ENCODE data around the gene RTN4RL1.

The RTN4RL1 gene

DNA sequence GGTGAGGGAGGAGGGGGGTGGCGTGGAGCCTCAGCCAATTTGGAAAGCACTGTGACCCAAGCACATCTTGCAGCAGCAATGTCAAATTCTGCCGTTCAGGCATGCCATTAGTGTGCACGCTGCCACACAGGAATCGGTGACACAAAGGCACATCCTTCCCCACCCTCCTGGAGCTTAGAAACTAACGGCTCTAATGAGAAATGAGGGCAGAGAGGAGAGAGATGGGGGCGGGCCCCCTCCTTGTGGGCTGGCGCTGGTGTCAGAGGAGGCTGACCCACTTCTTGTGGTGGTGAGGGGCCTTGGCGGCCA is 94.8 kb downstream of the RTN4RL1 start:
- Histone ChIP-seq H3K4me2 (ENCODE audit: low read length) (no peak overlapping the region), H3K27me3 (ENCODE audit: control insufficient read depth, low read length) (no peaks in the 10 kb centered on the region)

GRCh38 chr17:1928976-1929375 is 96.2 kb downstream of the RTN4RL1 start:
- no peak overlapping the region for H3K4me2 ChIP-seq (ENCODE audit: low read length)

More for the DNA sequence above, 94.8 kb downstream of the RTN4RL1 start:
- Histone ChIP-seq H3F3A (ENCODE audit: control insufficient read depth, insufficient read depth) (no peaks in the 10 kb centered on the region), H3K36me3 (ENCODE audit: control insufficient read depth, low read length) (no peaks in the 10 kb centered on the region), H3K9me3 (ENCODE audit: control insufficient read depth, insufficient read depth, low read length) (no peaks in the 10 kb centered on the region), H3K79me2 (ENCODE audit: control insufficient read depth, low read length) (no peaks in the 10 kb centered on the region), H4K20me1 (ENCODE audit: control insufficient read depth, insufficient read depth, low read depth, low read length) (no peaks in the 10 kb centered on the region), H3K4me1 (ENCODE audit: control insufficient read depth, low read length) (no peaks in the 10 kb centered on the region), H3K9me2 (replicated peaks; ENCODE audit: control insufficient read depth, low read length) (no peaks in the 10 kb centered on the region), H3K27ac (ENCODE audit: low read depth, low read length) (no peak overlapping the region), H3K4me3 (ENCODE audit: low read length) (no peak overlapping the region)
- TF ChIP-seq EZH2phosphoT487 (IDR thresholded peaks at IDR 0.05; ENCODE audit: borderline replicate concordance, low read length) (no peak), CTCF (IDR thresholded peaks at IDR 0.05; ENCODE audit: low read depth, low read length, poor library complexity, severe bottlenecking) (no peak)

GRCh38 chr17:1920948-1921351 is 104.2 kb downstream of the RTN4RL1 start:
- H3K4me2 ChIP-seq (ENCODE audit: low read length): no peak overlapping the region
- no peaks in the 10 kb centered on the region for H3K27me3 ChIP-seq (ENCODE audit: control insufficient read depth, low read length)
- peaks cover 4% of the 10 kb centered on the region for H3K4me1 ChIP-seq (ENCODE audit: control insufficient read depth, low read length)
- no peak overlapping the region for H3K27ac ChIP-seq (ENCODE audit: low read depth, low read length)
- H3K79me2 ChIP-seq (ENCODE audit: control insufficient read depth, low read length): no peaks in the 10 kb centered on the region
- no peaks in the 10 kb centered on the region for H4K20me1 ChIP-seq (ENCODE audit: control insufficient read depth, insufficient read depth, low read depth, low read length)
- no peaks in the 10 kb centered on the region for H3K9me3 ChIP-seq (ENCODE audit: control insufficient read depth, insufficient read depth, low read length)
- H3K4me3 ChIP-seq (ENCODE audit: low read length): no peak overlapping the region
- no peaks in the 10 kb centered on the region for H3K36me3 ChIP-seq (ENCODE audit: control insufficient read depth, low read length)
- H3F3A ChIP-seq (ENCODE audit: control insufficient read depth, insufficient read depth): no peaks in the 10 kb centered on the region
- TF ChIP-seq EZH2phosphoT487 (IDR thresholded peaks at IDR 0.05; ENCODE audit: borderline replicate concordance, low read length) (no peak), CTCF (IDR thresholded peaks at IDR 0.05; ENCODE audit: low read depth, low read length, poor library complexity, severe bottlenecking) (no peak)
- no peaks in the 10 kb centered on the region for H3K9me2 ChIP-seq (replicated peaks; ENCODE audit: control insufficient read depth, low read length)

More at GRCh38 chr17:1928976-1929375, 96.2 kb downstream of the RTN4RL1 start:
- Histone ChIP-seq H4K20me1 (ENCODE audit: control insufficient read depth, insufficient read depth, low read depth, low read length) (no peaks in the 10 kb centered on the region), H3K4me1 (ENCODE audit: control insufficient read depth, low read length) (no peaks in the 10 kb centered on the region), H3K9me2 (replicated peaks; ENCODE audit: control insufficient read depth, low read length) (no peaks in the 10 kb centered on the region), H3K27ac (ENCODE audit: low read depth, low read length) (no peak overlapping the region), H3F3A (ENCODE audit: control insufficient read depth, insufficient read depth) (no peaks in the 10 kb centered on the region), H3K4me3 (ENCODE audit: low read length) (no peak overlapping the region), H3K9me3 (ENCODE audit: control insufficient read depth, insufficient read depth, low read length) (no peaks in the 10 kb centered on the region), H3K79me2 (ENCODE audit: control insufficient read depth, low read length) (no peaks in the 10 kb centered on the region), H3K27me3 (ENCODE audit: control insufficient read depth, low read length) (no peaks in the 10 kb centered on the region), H3K36me3 (ENCODE audit: control insufficient read depth, low read length) (no peaks in the 10 kb centered on the region)
- no peak for TF ChIP-seq EZH2phosphoT487 (IDR thresholded peaks at IDR 0.05; ENCODE audit: borderline replicate concordance, low read length)

GRCh38 chr17:1919201-1919600 is 105.9 kb downstream of the RTN4RL1 start:
- Histone ChIP-seq H3K9me2 (replicated peaks; ENCODE audit: control insufficient read depth, low read length) (no peaks in the 10 kb centered on the region), H3K4me2 (ENCODE audit: low read length) (no peak overlapping the region), H3K9me3 (ENCODE audit: control insufficient read depth, insufficient read depth, low read length) (no peaks in the 10 kb centered on the region), H3K4me3 (ENCODE audit: low read length) (no peak overlapping the region), H3K27me3 (ENCODE audit: control insufficient read depth, low read length) (no peaks in the 10 kb centered on the region), H4K20me1 (ENCODE audit: control insufficient read depth, insufficient read depth, low read depth, low read length) (no peaks in the 10 kb centered on the region), H3K4me1 (ENCODE audit: control insufficient read depth, low read length) (peaks cover 10% of the 10 kb centered on the region), H3K79me2 (ENCODE audit: control insufficient read depth, low read length) (no peaks in the 10 kb centered on the region), H3F3A (ENCODE audit: control insufficient read depth, insufficient read depth) (no peaks in the 10 kb centered on the region), H3K27ac (ENCODE audit: low read depth, low read length) (no peak overlapping the region), H3K36me3 (ENCODE audit: control insufficient read depth, low read length) (no peaks in the 10 kb centered on the region)
- TF ChIP-seq CTCF (IDR thresholded peaks at IDR 0.05; ENCODE audit: low read depth, low read length, poor library complexity, severe bottlenecking): no peak
- TF ChIP-seq EZH2phosphoT487 (IDR thresholded peaks at IDR 0.05; ENCODE audit: borderline replicate concordance, low read length): no peak
